ENCODE results near the gene HEPACAM2. TPM values are rescaled to one million over a fixed set of nuclear protein-coding genes. Genes with fewer than 3 reads are reported as not detected.

The HEPACAM2 gene
- total and polyA plus RNA-seq, 2 of the 4 experiments (the other 2 are of a cell fraction) = under 0.01 to 0.05 TPM

DNA sequence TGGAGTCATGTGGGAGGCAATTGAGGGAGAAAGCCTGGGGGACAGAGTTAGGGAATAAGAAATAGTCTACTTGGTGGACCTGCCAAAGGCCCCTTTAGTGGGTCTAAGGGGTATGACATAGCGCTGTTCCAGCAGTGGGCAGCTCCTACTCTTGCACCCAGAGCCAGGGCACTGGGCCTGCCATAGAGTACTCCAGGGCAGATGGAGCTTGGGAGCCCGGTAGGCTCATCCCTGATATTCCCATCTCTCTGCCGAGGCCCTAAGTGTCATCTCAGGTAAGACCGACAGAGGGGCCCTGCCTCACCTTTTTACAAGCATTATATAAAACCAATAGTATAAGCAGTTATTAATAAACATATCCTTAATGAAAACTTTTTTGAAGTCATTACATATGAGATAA, 87.7 kb downstream of the HEPACAM2 start:
- CTCF ChIA-PET = no interaction called here

More for the DNA sequence above, 87.7 kb downstream of the HEPACAM2 start:
- H4K91ac ChIP-seq (ENCODE audit: insufficient read depth, low read depth, low read length) = no peak overlapping the region
- dilution Hi-C loops (cut with HindIII; ENCODE audit: low sequenced_read_pairs, unreplicated experiment) = no loop called here
- H2BK15ac ChIP-seq (ENCODE audit: low read depth, low read length) = no peak overlapping the region
- H3K23ac ChIP-seq (ENCODE audit: low read depth, low read length) = no peak overlapping the region
- TF ChIP-seq BHLHE40 (IDR thresholded peaks at IDR 0.05; ENCODE audit: low read depth, low read length) (no peak), MAZ (IDR thresholded peaks at IDR 0.05; ENCODE audit: borderline replicate concordance, low read depth, low read length) (no peak), CHD1 (IDR thresholded peaks at IDR 0.05; ENCODE audit: low read depth, low read length) (no peak), RAD21 (IDR thresholded peaks at IDR 0.05; ENCODE audit: low read length) (no peak), RCOR1 (IDR thresholded peaks at IDR 0.05; ENCODE audit: insufficient replicate concordance, low read length) (no peak), FOS (IDR thresholded peaks at IDR 0.05; ENCODE audit: low read depth, low read length) (no peak), CEBPB (IDR thresholded peaks at IDR 0.05; ENCODE audit: low read depth, low read length) (no peak)
- ATAC-seq (ENCODE audit: low read depth) = no peak
- H3K9me3 ChIP-seq (ENCODE audit: control insufficient read depth, insufficient read depth, low read length) = no peaks in the 10 kb centered on the region; the same call in 1 of the 2 replicates
- no peak overlapping the region for H3K27ac ChIP-seq (ENCODE audit: insufficient read depth, low read length)
- no peak overlapping the region for H3K4me2 ChIP-seq (ENCODE audit: low read depth, low read length)
- H3K9ac ChIP-seq (ENCODE audit: low read depth, low read length) = no peak overlapping the region
- H4K8ac ChIP-seq (ENCODE audit: low read depth in 2 of 2, low read length in 2 of 2) = no peak overlapping the region
- H2AFZ ChIP-seq (replicated peaks; ENCODE audit: low read length, poor library complexity) = no peak overlapping the region
- H4K5ac ChIP-seq (ENCODE audit: low read depth, low read length) = no peak overlapping the region
- H2AK5ac ChIP-seq (ENCODE audit: low read depth, low read length) = no peak overlapping the region
- no peak for DNase-seq
- no peak overlapping the region for H3K14ac ChIP-seq (replicated peaks; ENCODE audit: low read depth, low read length)
- no peaks in the 10 kb centered on the region for H3K4me1 ChIP-seq (ENCODE audit: control insufficient read depth, insufficient read depth, low read length)
- H3K79me1 ChIP-seq (ENCODE audit: low read depth in 1 of 2, low read length in 2 of 2) = no peaks in the 10 kb centered on the region
- POLR2A ChIA-PET (ENCODE audit: unreplicated experiment) = no interaction called here
- H3K27me3 ChIP-seq (ENCODE audit: control insufficient read depth, insufficient read depth, low read length) = no peaks in the 10 kb centered on the region
- H2AK9ac ChIP-seq (replicated peaks; ENCODE audit: low read depth, low read length, poor library complexity) = no peak overlapping the region
- H3K4me3 ChIP-seq (ENCODE audit: insufficient read depth, low read depth, low read length) = no peak overlapping the region
- no peak overlapping the region for H2BK20ac ChIP-seq (ENCODE audit: low read depth, low read length)
- in situ Hi-C loops (cut with MboI; ENCODE audit: low sequenced_read_pairs) = no loop called here
- no peak overlapping the region for H3K4ac ChIP-seq (ENCODE audit: low read depth, low read length)
- H3K18ac ChIP-seq (ENCODE audit: low read depth, low read length) = no peak overlapping the region
- WGBS, 2 experiments (ENCODE audit: extremely low coverage in 2 of 2, insufficient read length in 1 of 2) = no CpG with 5 or more reads among the region's 4 CpGs
- BruUV-seq (replicated peaks) = no TSS peak
- no peaks in the 10 kb centered on the region for H3K36me3 ChIP-seq (ENCODE audit: control insufficient read depth, insufficient read depth, low read length)
- intact Hi-C loops (cut with micrococcal nuclease) = no loop called here
- H2BK120ac ChIP-seq (ENCODE audit: low read depth, low read length) = no peak overlapping the region
- no peaks in the 10 kb centered on the region for H4K20me1 ChIP-seq (ENCODE audit: insufficient read depth, low read length)
- no peak overlapping the region for H3K56ac ChIP-seq (ENCODE audit: extremely low read depth, insufficient read depth, low read length)
- no peaks in the 10 kb centered on the region for H3K9me1 ChIP-seq (ENCODE audit: insufficient read depth, low read length)
- no peak overlapping the region for H2BK5ac ChIP-seq (ENCODE audit: low read depth, low read length, poor library complexity, severe bottlenecking)

Other genes with a start within 250 kb of the HEPACAM2 start
- gene SAMD9, start 108.5 kb downstream of the HEPACAM2 start, total RNA-seq (2012; rRNA removed) = 9.5 and 15.6 TPM in 2 replicates
- gene SAMD9, start 108.5 kb downstream of the HEPACAM2 start, polyA plus RNA-seq (2012; rRNA removed) = 1.6 and 1.9 TPM in 2 replicates
- gene SAMD9L, start 78.1 kb downstream of the HEPACAM2 start, total RNA-seq (2012; rRNA removed) = 4.1 and 6.4 TPM in 2 replicates
- 1.2 and 1.9 TPM in 2 replicates for gene SAMD9L, start 78.1 kb downstream of the HEPACAM2 start, polyA plus RNA-seq (2012; rRNA removed)
- 22.0 and 26.7 TPM in 2 replicates for gene VPS50, start 5.9 kb upstream of the HEPACAM2 start, total RNA-seq (2012; rRNA removed)
- gene VPS50, start 5.9 kb upstream of the HEPACAM2 start, polyA plus RNA-seq (2012; rRNA removed) = 6.2 and 7.1 TPM in 2 replicates

Measured in IMR-90 (cell line).